ENCODE results near the gene KMT2B. TPM values are rescaled to one million over a fixed set of nuclear protein-coding genes. Genes with fewer than 3 reads are reported as not detected.

KMT2B gene
- total and polyA plus RNA-seq, 2 donors (not counting 1 experiment from before 2014, with no cell fraction given): 85.6 to 96.9 TPM

- no peaks in the 10 kb centered on the region for H3K9me3 Mint-ChIP-seq (ENCODE audit: insufficient read depth)
- no peak overlapping the region for H3K27ac Mint-ChIP-seq
- peaks cover 29% of the 10 kb centered on the region for H3K4me1 Mint-ChIP-seq
- H3K4me3 ChIP-seq (ENCODE audit: control extremely low read depth in 1 of 5, extremely low read depth in 1 of 5, insufficient read depth in 1 of 5, low read depth in 2 of 5, low read length in 4 of 5): no peak overlapping the region
- no peak overlapping the region for H3K9ac ChIP-seq (ENCODE audit: low read length)
- peaks cover 22 to 39% of the 10 kb centered on the region in 2 donors for H3K4me1 ChIP-seq (ENCODE audit: control insufficient read depth in 2 of 2, insufficient read depth in 2 of 2, low read length in 2 of 2)
- DNase-seq: no peak
- H3K9me3 ChIP-seq (ENCODE audit: control extremely low read depth in 1 of 3, control insufficient read depth in 2 of 3, insufficient read depth in 1 of 3, low read length in 2 of 3): no peaks in the 10 kb centered on the region
- H3K36me3 ChIP-seq (replicated peaks in 1 of 2; ENCODE audit: control extremely low read depth in 1 of 2, control insufficient read depth in 1 of 2, extremely low read depth in 1 of 2, insufficient read depth in 2 of 2, low read length in 1 of 2): no peaks in the 10 kb centered on the region
- no peak for ATAC-seq (ENCODE audit: low read depth)
- H4K20me1 ChIP-seq (ENCODE audit: control insufficient read depth, insufficient read depth, low read length, poor library complexity, severe bottlenecking): no peaks in the 10 kb centered on the region
- H3K4me3 Mint-ChIP-seq: no peak overlapping the region
- no peaks in the 10 kb centered on the region for H3K27me3 Mint-ChIP-seq
- no peak overlapping the region for H3K4me2 ChIP-seq (replicated peaks; ENCODE audit: low read depth, low read length, poor library complexity, severe bottlenecking)
- H3K79me2 ChIP-seq (ENCODE audit: control insufficient read depth, insufficient read depth, low read length): peaks cover 5% of the 10 kb centered on the region
- H3K27ac ChIP-seq (ENCODE audit: low read length in 2 of 2): no peak overlapping the region
- intact Hi-C loops (cut with micrococcal nuclease): no loop called here
- 100% methylated on average over 1 of the region's 1 CpG for WGBS (ENCODE audit: insufficient coverage)
- ChIA-PET POLR2A (interaction anchor here (0.7 kb wide), 3 partner anchors 14 to 223 kb away, joined by 3 to 6 read pairs (median 4); no protein-coding TSS in a partner anchor), CTCF (interaction anchor here (1.7 to 3.8 kb wide), 2 partner anchors 12 to 16 kb away, joined by 6 to 32 read pairs; no protein-coding TSS in a partner anchor)
- TF ChIP-seq, protein P1, sequence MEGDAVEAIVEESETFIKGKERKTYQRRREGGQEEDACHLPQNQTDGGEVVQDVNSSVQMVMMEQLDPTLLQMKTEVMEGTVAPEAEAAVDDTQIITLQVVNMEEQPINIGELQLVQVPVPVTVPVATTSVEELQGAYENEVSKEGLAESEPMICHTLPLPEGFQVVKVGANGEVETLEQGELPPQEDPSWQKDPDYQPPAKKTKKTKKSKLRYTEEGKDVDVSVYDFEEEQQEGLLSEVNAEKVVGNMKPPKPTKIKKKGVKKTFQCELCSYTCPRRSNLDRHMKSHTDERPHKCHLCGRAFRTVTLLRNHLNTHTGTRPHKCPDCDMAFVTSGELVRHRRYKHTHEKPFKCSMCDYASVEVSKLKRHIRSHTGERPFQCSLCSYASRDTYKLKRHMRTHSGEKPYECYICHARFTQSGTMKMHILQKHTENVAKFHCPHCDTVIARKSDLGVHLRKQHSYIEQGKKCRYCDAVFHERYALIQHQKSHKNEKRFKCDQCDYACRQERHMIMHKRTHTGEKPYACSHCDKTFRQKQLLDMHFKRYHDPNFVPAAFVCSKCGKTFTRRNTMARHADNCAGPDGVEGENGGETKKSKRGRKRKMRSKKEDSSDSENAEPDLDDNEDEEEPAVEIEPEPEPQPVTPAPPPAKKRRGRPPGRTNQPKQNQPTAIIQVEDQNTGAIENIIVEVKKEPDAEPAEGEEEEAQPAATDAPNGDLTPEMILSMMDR (IDR thresholded peaks at IDR 0.05): no peak
- no peak for TF ChIP-seq EZH2 (IDR thresholded peaks at IDR 0.05; ENCODE audit: borderline replicate concordance, insufficient read depth, low read depth, low read length, poor library complexity, severe bottlenecking)
- H2AFZ ChIP-seq (ENCODE audit: insufficient read depth, low read depth, low read length, poor library complexity, severe bottlenecking): no peak overlapping the region
- no peaks in the 10 kb centered on the region for H3K27me3 ChIP-seq (replicated peaks in 1 of 4; ENCODE audit: control extremely low read depth in 1 of 4, control insufficient read depth in 3 of 4, insufficient read depth in 4 of 4, low read length in 3 of 4)
Measured at GRCh38 chr19:35708391-35708790, 9.4 kb upstream of the KMT2B start.
